Central memory CD4-positive, alpha-beta T cell (primary cell): ENCODE results near the gene PLCH1.

Experiments
- DNase-seq: peaks from one replicate; pipeline ENCODE4 v3.0.0; 2022

The PLCH1 gene

GRCh38 chr3:155331078-155331477, 413.8 kb downstream of the PLCH1 start:
- no peak for DNase-seq

- no peak for DNase-seq
These were observed 414.5 kb downstream of the PLCH1 start for GRCh38 chr3:155330370-155330769.

GRCh38 chr3:155329513-155330048, 415.3 kb downstream of the PLCH1 start:
- DNase-seq = no peak

DNA sequence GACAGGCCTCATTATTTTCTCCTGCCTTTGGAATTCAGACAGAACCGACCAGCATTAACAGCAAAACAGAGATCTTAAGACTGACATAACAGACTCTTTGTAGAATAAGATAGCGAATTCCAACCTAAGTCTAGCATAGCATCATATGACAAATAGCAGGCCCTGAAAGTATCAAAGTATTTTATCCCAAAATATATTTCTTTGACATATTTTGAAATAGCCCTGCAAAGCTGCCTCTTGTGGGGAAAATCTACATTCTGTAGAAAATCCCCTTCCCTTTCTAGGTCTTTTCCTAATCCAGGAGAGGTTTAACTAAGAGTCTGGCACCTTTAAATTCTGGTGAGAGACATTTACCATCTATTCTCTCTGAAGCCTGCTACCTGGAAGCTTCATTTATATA, 417.0 kb downstream of the PLCH1 start:
- DNase-seq = no peak

DNA sequence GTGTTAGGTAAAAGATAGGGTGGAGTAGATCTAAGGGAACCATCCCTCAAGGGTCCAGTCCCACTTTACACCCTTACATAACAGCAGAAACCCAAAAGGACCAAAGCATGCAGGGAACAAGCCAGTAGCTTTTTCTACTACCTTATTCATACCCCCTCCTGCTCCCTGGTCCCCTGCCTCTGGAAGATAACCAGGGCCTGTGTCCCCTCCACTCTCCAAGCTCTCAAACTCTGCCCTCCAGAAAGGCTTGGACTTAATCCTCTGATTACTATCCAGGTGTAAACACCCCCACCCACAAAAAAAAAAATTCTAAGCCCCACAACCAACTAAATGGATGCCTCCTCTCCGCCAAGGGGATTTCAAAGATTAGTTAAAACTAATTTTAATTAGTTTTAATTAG, 417.4 kb downstream of the PLCH1 start:
- DNase-seq = no peak

- DNase-seq = no peak
These were observed 418.0 kb downstream of the PLCH1 start for GRCh38 chr3:155326901-155327300.

GRCh38 chr3:155326244-155326643, 418.6 kb downstream of the PLCH1 start:
- DNase-seq = no peak
